Epidermal melanocyte (primary cell): Measurements from ENCODE around the gene OR10H5.
"Not testable (repeated sequence)": the region's sequence is repeated elsewhere in the genome, so short reads cannot be mapped to it uniquely, and the experiment has no call there.

ENCODE experiments used
- DNase-seq: peaks from one replicate; pipeline ENCODE4 v3.0.0; 2011; ENCODE audit warnings: low spot score; ENCODE audit not compliant: insufficient read length

OR10H5 gene

DNA sequence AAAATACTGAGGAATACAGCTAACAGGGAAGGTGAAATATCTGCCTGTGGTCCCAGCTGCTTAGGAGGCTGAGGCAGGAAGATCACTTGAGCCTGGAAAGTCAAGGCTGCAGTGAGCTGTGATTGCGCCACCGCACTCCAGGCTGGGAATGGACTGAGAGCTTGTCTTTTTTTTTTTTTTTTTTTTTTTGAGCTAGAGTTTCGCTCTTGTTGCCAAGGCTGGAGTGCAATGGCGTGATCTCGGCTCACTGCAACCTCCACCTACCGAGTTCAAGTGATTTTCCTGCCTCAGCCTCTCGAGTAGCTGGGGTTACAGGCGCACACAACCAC is 56.4 kb downstream of the OR10H5 start:
- DNase-seq, result not testable (repeated sequence)

DNA sequence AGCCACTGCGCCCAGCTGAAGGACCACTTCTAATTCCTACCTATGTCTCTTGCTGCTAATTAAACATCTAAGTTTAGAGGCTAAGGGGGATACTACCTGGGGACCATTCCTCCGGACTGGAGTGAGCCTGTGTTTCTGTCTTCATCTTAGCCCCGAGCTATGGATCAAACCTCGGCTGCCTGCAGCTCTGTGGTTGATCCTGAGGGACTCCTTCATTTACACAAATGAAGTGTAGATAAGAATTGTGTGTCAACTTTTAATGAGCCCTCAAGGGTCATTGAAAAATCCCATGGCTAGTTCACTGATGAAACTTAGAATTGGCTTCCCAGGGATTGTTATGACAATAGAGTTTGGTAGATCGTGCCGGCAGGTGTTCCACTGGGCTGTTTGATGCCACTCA is 59.5 kb downstream of the OR10H5 start:
- no peak for DNase-seq

- DNase-seq, result no peak
These were observed 62.9 kb downstream of the OR10H5 start for GRCh38 chr19:15850385-15850784.
